Erythroblast (primary cell): ENCODE measurements around the gene CALML6.

ENCODE experiments used
- GATA1 ChIP-seq: IDR thresholded peaks from 2 replicates; pipeline ENCODE4 v1.6.1; 2011; ENCODE audit warnings: low read depth, mild to moderate bottlenecking, control low read depth, low read length, moderate library complexity
- POLR2A ChIP-seq: IDR thresholded peaks from 2 replicates; pipeline ENCODE4 v1.6.1; 2011; ENCODE audit warnings: mild to moderate bottlenecking, low read length

DNA sequence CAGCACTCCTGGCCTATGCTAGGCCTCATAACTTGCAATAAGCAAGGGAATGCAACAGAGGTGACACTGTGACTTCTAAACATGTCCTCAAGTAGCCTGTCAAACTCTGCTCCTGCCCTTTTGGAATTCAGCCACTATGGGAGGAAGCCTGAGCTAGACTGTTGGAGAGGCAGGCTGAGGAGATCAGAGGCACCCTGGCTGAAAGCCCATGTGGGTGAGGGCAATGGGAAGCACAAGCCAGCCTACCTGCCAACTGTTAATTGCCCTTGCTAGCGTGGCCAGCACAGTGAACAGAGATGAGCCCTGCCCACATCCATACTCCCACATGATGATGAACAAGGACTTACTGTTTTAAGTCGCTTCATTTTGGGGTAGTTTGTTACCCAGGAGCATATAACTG, 41.9 kb upstream of the CALML6 start:
- TF ChIP-seq POLR2A (no peak), GATA1 (no peak)
